Measurements from ENCODE around the gene C6orf47. TPM values are rescaled to one million over a fixed set of nuclear protein-coding genes. Genes with fewer than 3 reads are reported as not detected.

C6orf47 gene
- total RNA-seq, 2 donors from 2014 or later = 15.0 to 16.4 TPM

DNA sequence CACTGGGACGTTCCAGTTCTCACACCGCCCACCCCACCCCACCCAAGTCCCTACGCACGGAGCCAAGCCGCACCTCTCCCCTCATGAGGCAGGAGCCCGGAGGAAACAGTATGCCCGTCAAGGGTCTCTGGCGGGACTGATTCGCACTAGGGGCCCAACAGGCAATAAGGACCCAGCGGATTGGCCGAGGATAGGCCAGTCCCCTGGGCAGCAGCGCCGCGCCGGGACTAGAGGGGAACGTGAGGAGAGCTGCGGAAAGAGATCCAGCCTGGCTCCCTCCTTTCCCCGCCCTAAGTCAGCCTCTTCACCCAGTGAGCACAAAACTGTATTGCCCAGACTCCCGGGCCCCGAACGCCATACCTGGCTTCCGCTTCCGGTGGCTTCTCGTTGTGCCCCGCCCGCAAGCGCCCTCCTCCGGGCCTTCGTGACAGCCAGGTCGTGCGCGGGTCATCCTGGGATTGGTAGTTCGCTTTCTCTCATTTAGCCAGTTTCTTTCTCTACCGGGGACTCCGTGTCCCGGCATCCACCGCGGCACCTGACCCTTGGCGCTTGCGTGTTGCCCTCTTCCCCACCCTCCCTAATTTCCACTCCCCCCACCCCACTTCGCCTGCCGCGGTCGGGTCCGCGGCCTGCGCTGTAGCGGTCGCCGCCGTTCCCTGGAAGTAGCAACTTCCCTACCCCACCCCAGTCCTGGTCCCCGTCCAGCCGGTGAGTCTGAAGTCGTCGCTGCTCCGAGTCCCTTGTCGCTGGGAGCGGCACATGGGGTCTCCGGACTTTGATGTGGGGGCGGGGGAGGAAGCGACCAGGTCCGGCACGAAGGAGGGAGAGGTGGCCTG is 5.1 kb upstream of the C6orf47 start, which contains the start of gene CSNK2B:
CSNK2B (plus strand) TSS at position 580 of the 836 bp plus-strand sequence. CDS start 752 bp downstream, outside the sequence.
- ATAC-seq = peak; percentile 87 to 91
- peaks cover 45 to 52% of the 10 kb centered on the region in 2 donors for H3K36me3 Mint-ChIP-seq
- no peaks in the 10 kb centered on the region for H3K9me3 Mint-ChIP-seq

DNA sequence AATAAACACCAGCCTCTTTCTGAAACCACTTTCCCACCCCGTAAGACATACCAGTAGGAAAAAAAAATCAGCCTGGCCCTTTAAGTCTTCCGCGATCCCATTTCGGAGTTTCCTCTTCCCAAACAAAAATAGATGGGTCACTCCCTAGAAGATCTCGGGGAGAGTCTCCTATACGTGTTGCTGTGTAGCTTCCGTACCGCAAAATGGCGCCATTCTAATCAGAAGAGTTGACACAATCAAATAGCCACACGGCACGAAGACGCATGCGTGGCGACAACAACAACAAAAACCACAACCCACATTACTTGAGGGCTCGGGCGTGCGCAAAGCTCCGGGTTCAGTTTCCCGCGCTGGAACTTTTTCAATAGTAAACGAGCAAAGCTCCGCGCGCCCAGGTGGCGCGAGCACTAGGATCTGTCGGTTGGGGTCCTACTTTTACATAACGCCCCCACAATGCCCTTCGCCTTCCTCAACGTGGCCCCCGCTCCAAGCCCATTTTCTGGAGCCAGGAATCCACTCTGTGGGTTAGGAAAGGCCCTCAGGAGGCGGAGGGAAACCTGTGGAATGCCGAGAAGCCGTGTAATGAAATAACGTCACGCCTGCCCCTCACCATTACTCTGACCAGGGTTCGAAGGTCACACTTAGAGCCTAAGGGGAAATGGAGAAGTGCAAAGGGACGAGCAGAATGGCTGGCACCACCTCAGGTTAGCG is 4.4 kb upstream of the C6orf47 start, which contains the start of gene GPANK1:
GPANK1 (minus strand) TSS at position 208 of the 711 bp plus-strand sequence. CDS start 519 bp downstream, outside the sequence.
- ATAC-seq = peak; percentile 30 to 46
- peaks cover 48 to 56% of the 10 kb centered on the region in 2 donors for H3K36me3 Mint-ChIP-seq
- H3K9me3 Mint-ChIP-seq = no peaks in the 10 kb centered on the region
- peak within 1 kb of the TSS; percentile 94 to 99 for H3K27ac Mint-ChIP-seq
- peak; percentile 81 to 85 for DNase-seq (ENCODE audit: low spot score in 2 of 2)

More for the DNA sequence above, 5.1 kb upstream of the C6orf47 start, which contains the start of gene CSNK2B:
- DNase-seq (ENCODE audit: low spot score in 2 of 2) = peak; percentile 95 to 97
- H3K27ac Mint-ChIP-seq = peak within 1 kb of the TSS; percentile 94 to 99

GRCh38 chr6:31663961-31664789 is 3.6 kb upstream of the C6orf47 start:
- peak overlapping the region; percentile 94 to 99 for H3K27ac Mint-ChIP-seq
- no peak for DNase-seq (ENCODE audit: low spot score in 2 of 2)
- peaks cover 55 to 64% of the 10 kb centered on the region in 2 donors for H3K36me3 Mint-ChIP-seq
- no peak for ATAC-seq
- no peaks in the 10 kb centered on the region for H3K9me3 Mint-ChIP-seq

DNA sequence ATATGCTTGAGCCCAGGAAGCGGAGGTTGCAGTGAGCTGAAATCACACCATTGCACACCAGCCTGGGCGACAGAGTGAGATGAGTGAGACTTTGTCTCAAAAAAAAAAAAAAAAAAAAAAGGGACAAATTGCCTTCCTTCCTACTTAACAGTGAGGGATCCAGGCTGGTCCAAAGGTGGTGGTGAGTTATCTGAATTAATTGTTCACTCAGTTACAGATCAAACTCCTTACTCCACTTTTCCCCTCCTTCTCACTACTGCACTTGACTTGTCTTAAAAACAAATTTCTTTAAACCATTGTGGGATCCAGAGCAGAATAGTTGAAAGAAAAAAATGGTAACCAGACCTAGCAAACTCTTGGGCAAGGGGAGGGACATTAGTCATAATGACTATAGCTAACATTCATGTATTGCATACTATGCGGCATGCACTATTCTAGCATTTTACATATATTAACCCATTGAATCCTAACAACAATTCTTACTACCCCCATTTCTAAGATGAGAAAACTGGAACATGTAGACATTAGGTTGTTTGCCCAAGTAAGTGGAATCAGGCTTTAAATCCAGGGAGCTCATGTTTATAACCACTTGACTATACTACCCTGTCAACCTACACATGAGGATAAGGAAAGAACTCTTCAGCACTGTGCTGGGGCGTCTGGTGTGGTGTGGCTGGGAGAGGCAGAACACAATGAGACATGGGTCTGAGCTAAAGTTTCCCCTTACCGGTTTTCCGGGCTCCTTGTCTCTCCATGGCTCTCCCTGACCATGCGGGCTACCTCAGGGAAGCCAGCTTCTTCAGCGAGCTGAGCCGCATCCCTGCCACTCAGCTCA is 2.8 kb upstream of the C6orf47 start:
- Mint-ChIP-seq H3K9me3 (no peaks in the 10 kb centered on the region), H3K27ac (peak overlapping the region; percentile 94 to 99), H3K36me3 (peaks cover 60 to 65% of the 10 kb centered on the region in 2 donors)
- DNase-seq (ENCODE audit: low spot score in 2 of 2) (no peak), ATAC-seq (no peak)

DNA sequence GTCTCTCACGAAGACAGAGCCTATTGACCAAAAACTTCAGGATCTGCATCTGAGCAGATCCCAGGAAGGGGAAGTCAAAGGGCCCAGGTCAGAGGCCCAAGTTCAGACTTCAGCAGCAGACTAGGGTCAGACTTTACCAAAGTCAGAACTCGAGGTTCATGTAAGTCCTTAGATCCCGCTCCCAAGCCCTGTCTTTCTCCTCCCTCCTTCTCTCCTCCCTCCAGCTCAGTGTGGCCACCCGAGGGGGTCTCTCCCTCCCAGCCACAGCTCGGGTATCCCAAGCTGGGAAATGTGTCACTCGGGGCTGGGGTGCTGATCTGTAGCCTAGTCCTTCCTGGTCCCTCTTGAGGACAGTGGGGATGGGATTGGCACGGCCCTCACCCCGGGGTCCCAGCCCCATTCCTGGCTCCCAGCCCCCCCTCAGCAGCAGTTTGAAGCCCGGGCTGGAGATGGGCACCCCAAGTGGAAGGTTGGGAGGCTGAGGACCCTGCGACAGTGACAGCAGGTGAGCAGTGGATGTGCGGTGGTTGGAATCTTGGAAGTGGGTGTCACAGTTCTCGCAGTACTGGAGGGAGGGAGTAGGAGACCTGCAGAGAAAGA is 1.6 kb upstream of the C6orf47 start:
- H3K9me3 Mint-ChIP-seq = no peaks in the 10 kb centered on the region
- H3K36me3 Mint-ChIP-seq = peaks cover 55 to 56% of the 10 kb centered on the region in 2 donors
- H3K27ac Mint-ChIP-seq = peak overlapping the region; percentile 20 to 92
- ATAC-seq (no peak), DNase-seq (ENCODE audit: low spot score in 2 of 2) (no peak)

DNA sequence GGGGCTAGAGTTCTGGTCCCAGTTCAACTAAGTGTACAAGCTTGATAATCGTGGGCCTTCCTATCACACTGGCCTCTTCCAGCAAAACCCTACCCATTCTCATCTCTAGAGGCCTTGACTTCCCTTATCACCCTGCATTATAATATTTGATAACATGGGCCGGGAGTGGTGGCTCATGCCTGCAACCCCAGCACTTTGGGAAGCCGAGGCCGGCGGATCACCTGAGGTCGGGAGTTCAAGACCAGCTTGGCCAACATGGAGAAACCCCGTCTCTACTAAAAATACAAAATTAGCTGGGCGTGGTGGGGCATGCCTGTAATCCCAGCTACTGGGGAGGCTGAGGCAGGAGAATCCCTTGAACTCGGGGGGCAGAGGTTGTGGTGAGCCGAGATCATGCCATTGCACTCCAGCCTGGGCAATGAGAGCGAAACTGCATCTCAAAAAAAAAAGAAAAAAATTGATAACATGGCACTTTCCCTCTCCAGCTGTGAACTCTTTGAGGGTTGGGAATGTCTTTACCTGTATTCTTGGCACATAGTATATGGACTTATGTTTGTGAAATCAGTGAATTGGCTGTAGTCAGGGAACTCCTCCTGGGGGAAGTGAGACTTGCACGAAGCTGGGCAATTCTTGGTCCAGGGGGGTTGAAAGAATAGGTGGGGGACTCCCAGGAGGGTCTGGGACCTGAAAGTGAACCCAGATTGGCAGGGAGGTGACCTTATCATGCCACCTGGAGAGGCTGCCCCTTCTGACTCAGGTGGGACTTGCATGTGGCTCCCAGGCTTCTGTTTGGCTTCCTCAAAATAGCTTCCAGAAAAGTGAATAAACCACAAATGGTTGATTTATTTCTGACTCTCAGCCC is 915 bp upstream of the C6orf47 start:
- Mint-ChIP-seq H3K36me3 (peaks cover 49 to 58% of the 10 kb centered on the region in 2 donors), H3K9me3 (no peaks in the 10 kb centered on the region), H3K27ac (peak overlapping the region; percentile 74 to 94)
- DNase-seq (ENCODE audit: low spot score in 2 of 2) = no peak
- ATAC-seq = no peak

DNA sequence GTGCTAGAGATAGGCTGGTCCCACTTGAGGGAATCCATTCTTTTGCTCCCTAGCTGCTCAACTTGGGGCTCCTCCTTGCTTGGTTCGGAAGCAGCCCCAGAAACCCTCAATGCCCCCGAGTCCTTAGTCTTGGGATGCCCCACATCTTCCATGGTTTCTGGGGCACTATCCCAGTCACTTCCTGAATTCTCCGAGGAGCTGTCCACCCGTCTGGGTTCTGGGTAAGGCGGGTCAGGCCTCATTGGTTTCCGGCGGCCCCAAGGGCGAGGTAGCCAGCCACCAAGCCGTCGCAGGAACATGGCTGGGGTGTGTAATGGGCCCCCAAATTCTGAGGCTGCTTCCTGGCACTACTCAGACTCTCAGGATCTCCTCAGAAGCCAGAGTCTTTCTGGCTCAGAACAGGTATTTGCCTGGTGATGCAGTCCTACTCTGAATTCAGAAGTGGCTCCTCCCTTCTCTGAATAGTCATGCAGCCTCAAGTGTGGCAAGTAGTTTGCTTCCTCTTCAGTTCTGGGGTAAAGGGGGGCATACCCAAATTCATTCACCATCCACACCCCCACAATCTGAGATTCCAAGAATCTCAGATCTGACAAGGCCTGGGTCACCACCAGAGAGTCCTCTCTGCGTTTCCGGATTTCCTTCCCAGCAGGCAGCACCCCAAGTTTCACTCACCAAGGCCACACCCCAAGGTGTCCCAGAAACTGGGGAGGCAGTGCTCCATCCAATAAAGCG is 763 bp downstream of the C6orf47 start:
- Mint-ChIP-seq H3K36me3 (peaks cover 37 to 59% of the 10 kb centered on the region in 2 donors), H3K27ac (peak overlapping the region; percentile 93 to 94), H3K9me3 (no peaks in the 10 kb centered on the region)
- DNase-seq (ENCODE audit: low spot score in 2 of 2) (peak; percentile 38 to 69), ATAC-seq (peak; percentile 47 to 63)

DNA sequence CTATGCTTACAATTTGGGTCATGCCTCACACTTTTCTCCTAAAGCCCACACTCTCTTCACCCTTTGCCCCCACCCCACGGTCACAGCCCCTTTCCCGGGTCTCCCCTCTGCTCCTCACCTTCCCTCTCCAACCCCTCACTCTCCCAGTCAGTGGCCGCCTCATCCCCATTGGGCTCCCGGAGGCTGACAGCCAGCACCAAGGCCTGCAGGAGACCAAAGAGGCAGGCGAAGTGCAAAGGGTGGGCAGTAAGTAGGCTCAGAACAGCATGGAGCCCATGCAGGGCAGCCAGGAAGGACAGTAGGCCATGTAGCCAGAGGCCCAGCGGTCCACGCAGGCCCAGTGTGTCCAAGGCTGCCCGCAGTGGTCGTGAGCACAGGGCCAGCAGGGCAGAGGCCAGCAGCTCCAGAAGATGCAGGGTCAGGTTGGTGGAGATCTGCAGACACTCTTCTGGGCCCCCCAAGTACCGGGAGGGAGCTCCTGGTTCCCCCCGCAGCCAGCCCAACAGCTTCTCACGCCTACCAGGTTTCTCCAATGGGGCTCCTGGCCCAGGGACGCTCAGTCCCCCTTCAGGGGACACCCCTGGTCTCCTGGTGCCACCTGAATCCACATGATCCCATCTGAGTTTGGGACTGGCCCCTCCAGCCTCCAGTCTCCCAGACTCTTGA is 1.5 kb downstream of the C6orf47 start:
- no peak for ATAC-seq

GRCh38 chr6:31658158-31658688 is 2.4 kb downstream of the C6orf47 start:
- Mint-ChIP-seq H3K27ac (peak overlapping the region; percentile 56 to 94), H3K9me3 (no peaks in the 10 kb centered on the region), H3K36me3 (peaks cover 21 to 43% of the 10 kb centered on the region in 2 donors)
- no peak for DNase-seq (ENCODE audit: low spot score in 2 of 2)
- no peak for ATAC-seq

More for the DNA sequence above, 1.5 kb downstream of the C6orf47 start:
- peaks cover 30 to 52% of the 10 kb centered on the region in 2 donors for H3K36me3 Mint-ChIP-seq
- peak overlapping the region; percentile 93 to 94 for H3K27ac Mint-ChIP-seq
- no peaks in the 10 kb centered on the region for H3K9me3 Mint-ChIP-seq
- DNase-seq (ENCODE audit: low spot score in 2 of 2) = no peak

DNA sequence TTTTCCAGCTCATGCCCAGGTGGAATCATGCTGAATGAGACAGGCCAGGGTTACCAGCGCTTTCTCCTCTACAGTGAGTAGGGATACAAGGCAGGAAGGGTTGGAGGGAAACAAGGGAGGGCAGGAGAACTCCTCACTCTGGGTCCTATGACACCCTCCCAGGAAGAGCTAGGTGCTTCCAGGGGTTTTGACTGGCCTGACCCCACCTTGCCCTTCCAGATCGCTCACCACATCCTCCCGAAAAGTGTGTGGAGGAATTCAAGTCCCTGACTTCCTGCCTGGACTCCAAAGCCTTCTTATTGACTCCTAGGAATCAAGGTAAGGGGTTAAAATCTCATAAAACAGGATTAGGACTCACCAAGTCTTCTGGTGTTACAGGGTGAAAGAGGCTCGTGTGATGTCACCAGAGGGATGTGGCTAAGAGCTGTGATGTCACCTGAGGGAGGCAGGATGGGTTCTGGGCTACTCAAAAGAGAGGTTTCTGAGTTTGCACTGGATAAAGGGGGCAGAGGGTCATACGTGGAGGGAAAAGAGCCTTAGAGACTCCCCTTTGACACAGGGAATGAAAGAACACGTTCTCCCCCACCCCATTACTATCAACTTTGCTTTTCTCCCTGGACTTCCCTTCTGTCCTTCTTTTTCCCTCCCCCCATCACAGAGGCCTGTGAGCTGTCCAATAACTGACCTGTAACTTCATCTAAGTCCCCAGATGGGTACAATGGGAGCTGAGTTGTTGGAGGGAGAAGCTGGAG is 3.0 kb downstream of the C6orf47 start:
- H3K27ac Mint-ChIP-seq = peak overlapping the region; percentile 4 to 94
- DNase-seq (ENCODE audit: low spot score in 2 of 2) (no peak), ATAC-seq (no peak)
- H3K9me3 Mint-ChIP-seq = no peaks in the 10 kb centered on the region
- H3K36me3 Mint-ChIP-seq = peaks cover 22 to 45% of the 10 kb centered on the region in 2 donors

DNA sequence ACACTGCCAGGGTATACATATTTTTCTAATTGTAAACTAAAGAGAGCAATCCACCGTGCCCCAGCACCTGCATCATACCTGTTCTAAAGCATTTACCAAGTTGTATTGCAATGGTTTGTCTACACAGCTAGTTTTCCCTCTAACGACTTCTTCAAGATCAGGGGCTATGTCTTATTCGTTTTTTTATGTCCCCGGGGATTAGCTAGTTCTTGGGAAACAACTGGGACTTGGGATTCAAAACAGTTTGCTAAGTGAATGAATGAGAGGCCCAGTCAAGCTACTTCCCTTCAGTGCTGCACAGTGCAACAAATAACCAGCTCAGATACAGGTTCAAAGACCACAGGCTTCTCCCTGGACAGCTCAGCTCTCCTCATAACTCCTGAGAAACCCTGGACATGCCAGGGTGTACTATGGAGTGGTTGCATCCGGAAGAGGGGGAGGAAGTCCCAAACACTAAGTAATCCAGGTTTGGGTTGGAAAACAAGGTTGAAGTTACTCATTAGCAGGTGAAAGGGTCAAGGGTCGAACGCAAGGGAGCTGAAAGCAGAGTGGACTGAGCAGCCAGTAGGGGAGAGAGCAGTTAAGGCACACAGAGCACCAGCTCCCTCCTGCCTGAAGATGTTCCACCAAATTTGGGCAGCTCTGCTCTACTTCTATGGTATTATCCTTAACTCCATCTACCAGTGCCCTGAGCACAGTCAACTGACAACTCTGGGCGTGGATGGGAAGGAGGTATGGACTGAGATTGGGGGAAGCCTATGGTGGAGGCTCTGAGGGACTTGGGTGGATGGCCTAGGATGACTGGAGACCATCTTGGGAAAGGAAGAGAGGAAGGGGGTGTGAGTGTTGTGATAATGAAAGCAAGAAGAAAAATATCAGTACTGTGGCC is 5.0 kb downstream of the C6orf47 start, which contains the start of gene APOM:
APOM (plus strand) TSS at position 546 of the 889 bp plus-strand sequence; CDS start at position 619, 73 bp downstream.
- H3K27ac Mint-ChIP-seq = no peak within 1 kb of the TSS
- no peaks in the 10 kb centered on the region for H3K9me3 Mint-ChIP-seq
- DNase-seq (ENCODE audit: low spot score in 2 of 2) (no peak), ATAC-seq (no peak)
- peaks cover 29 to 60% of the 10 kb centered on the region in 2 donors for H3K36me3 Mint-ChIP-seq
